Measurements from ENCODE around the gene LRRC40. TPM values are rescaled to one million over a fixed set of nuclear protein-coding genes. Genes with fewer than 3 reads are reported as not detected.

Gene LRRC40
- total RNA-seq, 4 donors from 2014 or later, result 11.9 to 22.2 (median 15.4) TPM

DNA sequence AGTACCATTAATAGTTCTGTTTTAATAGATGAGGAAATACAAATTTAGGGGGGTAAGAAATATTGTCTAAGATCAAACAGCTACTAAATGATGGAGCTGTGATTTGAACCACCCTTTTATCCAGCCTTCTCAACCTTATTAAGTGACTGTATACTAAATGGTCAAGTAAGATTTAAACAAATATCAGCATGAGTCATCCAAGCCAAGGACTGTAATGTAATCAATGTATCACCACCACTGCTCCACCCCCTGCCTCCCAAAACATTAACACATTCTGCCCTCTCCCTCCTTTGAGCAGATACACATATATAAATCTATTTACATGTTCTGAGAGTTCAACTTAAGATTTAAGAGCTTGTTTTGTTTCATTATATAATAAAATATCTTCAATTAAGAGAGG, 58.9 kb downstream of the LRRC40 start:
- TF ChIP-seq, protein P1, sequence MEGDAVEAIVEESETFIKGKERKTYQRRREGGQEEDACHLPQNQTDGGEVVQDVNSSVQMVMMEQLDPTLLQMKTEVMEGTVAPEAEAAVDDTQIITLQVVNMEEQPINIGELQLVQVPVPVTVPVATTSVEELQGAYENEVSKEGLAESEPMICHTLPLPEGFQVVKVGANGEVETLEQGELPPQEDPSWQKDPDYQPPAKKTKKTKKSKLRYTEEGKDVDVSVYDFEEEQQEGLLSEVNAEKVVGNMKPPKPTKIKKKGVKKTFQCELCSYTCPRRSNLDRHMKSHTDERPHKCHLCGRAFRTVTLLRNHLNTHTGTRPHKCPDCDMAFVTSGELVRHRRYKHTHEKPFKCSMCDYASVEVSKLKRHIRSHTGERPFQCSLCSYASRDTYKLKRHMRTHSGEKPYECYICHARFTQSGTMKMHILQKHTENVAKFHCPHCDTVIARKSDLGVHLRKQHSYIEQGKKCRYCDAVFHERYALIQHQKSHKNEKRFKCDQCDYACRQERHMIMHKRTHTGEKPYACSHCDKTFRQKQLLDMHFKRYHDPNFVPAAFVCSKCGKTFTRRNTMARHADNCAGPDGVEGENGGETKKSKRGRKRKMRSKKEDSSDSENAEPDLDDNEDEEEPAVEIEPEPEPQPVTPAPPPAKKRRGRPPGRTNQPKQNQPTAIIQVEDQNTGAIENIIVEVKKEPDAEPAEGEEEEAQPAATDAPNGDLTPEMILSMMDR (IDR thresholded peaks at IDR 0.05; ENCODE audit: low read depth), result no peak

DNA sequence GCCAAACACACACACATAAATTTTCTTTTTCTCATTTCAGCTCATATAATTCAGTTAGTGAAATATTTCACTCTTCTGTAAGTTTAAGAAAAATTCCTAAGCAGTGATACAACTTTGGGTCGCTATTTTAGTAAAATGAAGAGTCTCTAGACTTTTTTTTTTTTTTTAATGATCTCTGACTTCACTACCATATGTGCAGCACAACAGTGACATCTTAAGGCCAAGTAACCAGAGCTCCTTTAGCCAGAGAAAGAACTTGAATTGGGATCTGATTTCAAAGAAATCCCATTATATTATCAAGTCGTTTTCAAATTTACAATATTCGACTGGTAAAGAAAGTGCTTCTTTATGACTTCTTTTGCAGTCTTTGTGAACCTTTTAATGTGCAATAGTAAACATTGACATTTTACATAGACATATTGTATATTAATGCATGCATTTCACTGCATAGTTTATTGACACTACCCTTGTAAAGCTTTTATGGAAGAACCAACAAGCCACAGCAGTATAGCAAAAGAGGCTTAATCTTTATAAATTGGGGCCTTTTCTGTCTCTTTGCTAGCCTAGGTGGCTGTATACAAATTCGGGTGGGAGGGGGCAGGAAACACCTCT, 62.2 kb downstream of the LRRC40 start:
- TF ChIP-seq, protein P1 (IDR thresholded peaks at IDR 0.05; ENCODE audit: low read depth), result no peak

DNA sequence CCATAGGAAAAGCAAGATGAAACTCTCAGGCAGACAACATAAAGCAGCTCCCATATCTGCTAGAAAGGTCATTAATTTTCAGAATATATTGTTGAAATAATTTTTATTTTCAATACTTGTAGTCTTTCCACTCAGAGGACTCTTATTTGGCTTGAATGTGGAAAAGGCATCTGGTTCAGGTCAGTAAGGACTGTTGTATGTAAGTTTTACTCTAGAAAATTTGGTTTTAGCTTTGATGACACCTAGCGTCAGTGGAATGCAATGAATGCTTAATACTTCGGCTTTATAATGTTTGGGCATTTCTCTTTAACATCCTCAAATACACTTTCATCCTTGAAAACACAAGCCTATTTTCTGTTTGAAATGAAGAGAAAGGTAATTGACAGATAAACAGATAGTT, 63.3 kb downstream of the LRRC40 start:
- TF ChIP-seq, protein P1 (IDR thresholded peaks at IDR 0.05; ENCODE audit: low read depth), result no peak

DNA sequence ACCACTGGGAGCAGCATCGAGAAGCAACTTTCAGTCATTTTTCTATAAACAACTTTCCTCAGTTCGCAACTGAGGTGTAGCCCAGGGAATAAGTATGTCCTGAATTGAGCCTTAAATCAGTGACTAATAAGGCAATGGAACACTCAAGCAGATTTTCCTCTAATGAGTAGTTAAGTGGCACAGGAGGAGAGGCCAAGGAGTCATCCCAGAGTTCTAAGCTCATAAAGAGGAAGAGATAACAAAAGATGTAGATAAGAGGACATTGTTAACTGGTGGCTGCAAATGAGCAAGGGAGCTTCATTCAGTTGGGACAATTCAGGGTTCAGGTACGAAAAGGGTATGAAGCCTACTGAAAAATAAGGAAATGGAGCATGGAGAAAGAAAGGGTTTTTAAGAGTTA, 64.5 kb downstream of the LRRC40 start:
- TF ChIP-seq, protein P1 (IDR thresholded peaks at IDR 0.05; ENCODE audit: low read depth), result no peak

DNA sequence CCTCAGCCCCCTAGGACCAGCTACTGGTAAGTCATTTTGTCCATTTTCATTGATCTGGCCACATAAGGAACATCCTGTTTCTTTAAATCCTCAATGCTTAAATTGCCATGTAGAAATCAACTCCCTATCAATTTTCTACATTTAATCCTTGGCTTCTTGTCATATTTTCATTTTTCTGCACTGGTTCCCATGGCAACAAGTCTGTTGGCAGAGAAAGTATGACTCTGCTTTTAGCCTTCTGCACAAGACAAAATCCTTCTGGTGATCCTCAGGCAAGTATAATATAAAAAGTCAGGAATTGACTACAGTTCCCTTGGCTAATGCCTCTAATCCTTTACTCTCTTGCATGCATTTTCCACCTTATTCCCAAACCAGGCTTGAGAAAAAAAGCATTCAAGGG, 65.0 kb downstream of the LRRC40 start:
- TF ChIP-seq, protein P1 (IDR thresholded peaks at IDR 0.05; ENCODE audit: low read depth), result no peak

DNA sequence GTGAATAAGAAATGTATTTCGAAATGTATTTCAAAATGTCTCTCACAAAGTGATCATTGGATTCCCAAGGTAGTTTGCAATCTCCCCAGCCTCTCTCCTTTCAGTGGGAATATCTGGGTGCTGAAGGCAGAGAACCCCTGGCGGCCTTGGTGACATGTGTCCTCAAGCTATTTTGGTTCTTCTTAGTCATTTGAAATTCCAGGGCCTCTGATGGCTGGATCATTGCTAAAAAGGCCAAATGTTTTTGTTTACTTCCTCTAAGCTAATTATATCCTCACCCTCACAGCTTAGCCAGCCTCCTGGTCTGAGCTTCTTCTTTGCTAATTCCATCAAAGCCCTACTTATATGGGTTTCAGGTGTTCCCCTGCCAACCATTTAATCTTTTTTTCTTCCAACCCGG, 71.2 kb downstream of the LRRC40 start:
- TF ChIP-seq, protein P1 (IDR thresholded peaks at IDR 0.05; ENCODE audit: low read depth), result no peak

DNA sequence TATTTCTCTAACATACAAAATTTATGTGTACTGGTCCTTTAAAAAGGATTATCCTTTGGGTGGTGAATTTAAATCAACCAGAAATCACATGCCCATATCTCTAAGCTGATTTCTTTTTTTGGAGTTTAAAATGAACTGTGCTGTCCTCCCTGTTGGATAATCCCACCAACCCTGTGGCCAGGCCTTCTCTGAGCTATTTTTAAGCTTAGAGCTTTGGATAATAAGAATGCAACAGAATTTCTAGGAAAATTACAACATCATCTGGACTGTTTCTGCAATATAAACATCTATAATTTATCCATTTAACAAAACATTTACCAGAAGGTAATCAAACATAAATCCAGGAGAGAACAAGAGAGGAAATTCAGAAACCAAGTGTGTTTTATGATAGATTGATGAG, 88.3 kb downstream of the LRRC40 start:
- TF ChIP-seq, protein P1 (IDR thresholded peaks at IDR 0.05; ENCODE audit: low read depth), result no peak

Data from subcutaneous adipose tissue (tissue), 4 donors.